Measurements from ENCODE around the gene DPP6.
"Not testable (repeated sequence)": the region's sequence is repeated elsewhere in the genome, so short reads cannot be mapped to it uniquely, and the experiment has no call there.

DPP6 gene

DNA sequence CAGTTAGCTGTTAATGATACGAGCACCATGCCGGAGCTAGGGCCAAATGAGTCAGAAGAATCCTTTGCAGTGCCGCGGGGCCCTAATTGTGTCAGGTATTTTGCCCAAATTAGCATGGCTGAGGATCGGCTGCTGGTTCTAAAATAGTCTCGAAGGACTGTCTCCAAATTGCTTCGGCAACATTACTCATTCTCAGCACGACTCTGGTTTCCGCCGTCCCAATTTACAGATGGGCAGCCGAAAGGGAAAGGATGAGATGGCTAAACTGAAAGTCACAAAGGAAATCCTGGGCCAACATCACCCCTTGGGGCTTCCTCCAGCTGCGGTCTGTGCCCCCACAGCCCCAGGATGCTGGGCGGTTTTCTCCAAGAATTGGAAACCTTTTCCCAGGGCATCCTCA, 599.3 kb downstream of the DPP6 start:
- H3K27ac Mint-ChIP-seq = no peak overlapping the region
- no peak overlapping the region for H3K4me3 Mint-ChIP-seq
- no peaks in the 10 kb centered on the region for H3K27me3 Mint-ChIP-seq (ENCODE audit: low read depth)
- H3K4me1 Mint-ChIP-seq (ENCODE audit: low read depth) = no peaks in the 10 kb centered on the region
- peaks cover 31% of the 10 kb centered on the region for H3K9me3 Mint-ChIP-seq
- H3K36me3 Mint-ChIP-seq (ENCODE audit: low read depth) = no peaks in the 10 kb centered on the region

DNA sequence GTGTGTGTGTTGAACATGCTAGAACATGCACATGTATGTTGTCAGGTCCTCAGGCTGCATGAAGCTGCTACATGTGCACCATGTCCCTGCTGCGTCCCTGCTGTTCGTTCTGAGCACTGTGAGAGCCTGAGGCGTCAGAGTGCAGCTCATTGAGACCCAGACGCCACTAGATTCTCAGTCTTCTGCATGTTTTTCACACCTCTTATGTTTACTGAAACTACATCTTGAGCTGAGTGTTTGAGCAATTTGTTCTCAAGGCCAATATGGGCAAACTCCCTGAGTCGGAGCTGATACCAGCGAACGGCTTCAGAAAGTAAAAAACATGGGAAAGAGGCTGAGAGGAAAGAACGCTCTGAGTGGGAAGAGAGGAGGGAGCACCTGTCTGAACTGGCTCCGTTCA, 600.4 kb downstream of the DPP6 start:
- H3K27me3 Mint-ChIP-seq (ENCODE audit: low read depth) = no peaks in the 10 kb centered on the region
- peaks cover 27% of the 10 kb centered on the region for H3K9me3 Mint-ChIP-seq

DNA sequence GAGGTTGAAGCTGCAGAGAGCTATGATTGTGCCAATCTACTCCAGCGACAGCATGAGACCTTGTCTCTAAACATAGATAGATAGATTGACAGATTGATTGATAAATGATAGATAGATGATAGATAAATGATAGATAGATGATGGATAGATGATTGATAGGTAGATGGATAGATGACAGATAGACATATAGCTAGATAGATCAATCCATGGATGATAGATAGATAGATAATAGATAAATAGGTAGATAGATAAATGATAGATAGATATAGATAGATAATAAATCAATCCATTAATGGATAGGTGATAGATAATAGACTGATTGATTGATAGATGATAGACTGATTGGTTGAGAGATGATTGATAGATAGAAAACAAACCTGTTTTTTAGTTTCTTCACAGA, 601.1 kb downstream of the DPP6 start:
- no peaks in the 10 kb centered on the region for H3K36me3 Mint-ChIP-seq (ENCODE audit: low read depth)
- H3K9me3 Mint-ChIP-seq = peaks cover 25% of the 10 kb centered on the region
- no peaks in the 10 kb centered on the region for H3K4me1 Mint-ChIP-seq (ENCODE audit: low read depth)
- no peak overlapping the region for H3K4me3 Mint-ChIP-seq
- no peaks in the 10 kb centered on the region for H3K27me3 Mint-ChIP-seq (ENCODE audit: low read depth)
- H3K27ac Mint-ChIP-seq = no peak overlapping the region

More for the DNA sequence above, 600.4 kb downstream of the DPP6 start:
- no peaks in the 10 kb centered on the region for H3K4me1 Mint-ChIP-seq (ENCODE audit: low read depth)
- no peak overlapping the region for H3K4me3 Mint-ChIP-seq
- no peak overlapping the region for H3K27ac Mint-ChIP-seq
- H3K36me3 Mint-ChIP-seq (ENCODE audit: low read depth) = no peaks in the 10 kb centered on the region

DNA sequence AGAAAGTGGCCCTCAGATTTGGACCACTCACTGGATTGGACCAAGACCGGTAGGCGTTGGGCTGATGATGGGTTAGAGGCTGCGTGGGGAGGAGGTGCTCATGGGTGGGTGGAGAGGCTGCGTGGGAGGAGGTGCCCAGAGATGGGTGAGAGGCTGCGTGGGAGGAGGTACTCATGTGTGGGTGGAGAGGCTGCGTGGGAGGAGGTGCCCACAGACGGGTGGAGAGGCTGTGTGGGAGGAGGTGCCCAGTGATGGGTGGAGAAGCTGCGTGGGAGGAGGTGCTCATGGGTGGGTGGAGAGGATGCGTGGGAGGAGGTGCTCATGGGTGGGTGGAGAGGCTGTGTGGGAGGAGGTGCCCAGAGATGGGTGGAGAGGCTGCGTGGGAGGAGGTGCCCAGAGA, 604.4 kb downstream of the DPP6 start:
- H3K27ac Mint-ChIP-seq = no peak overlapping the region
- no peaks in the 10 kb centered on the region for H3K27me3 Mint-ChIP-seq (ENCODE audit: low read depth)
- H3K36me3 Mint-ChIP-seq (ENCODE audit: low read depth) = no peaks in the 10 kb centered on the region
- peaks cover 24% of the 10 kb centered on the region for H3K9me3 Mint-ChIP-seq
- no peak overlapping the region for H3K4me3 Mint-ChIP-seq
- H3K4me1 Mint-ChIP-seq (ENCODE audit: low read depth) = no peaks in the 10 kb centered on the region

DNA sequence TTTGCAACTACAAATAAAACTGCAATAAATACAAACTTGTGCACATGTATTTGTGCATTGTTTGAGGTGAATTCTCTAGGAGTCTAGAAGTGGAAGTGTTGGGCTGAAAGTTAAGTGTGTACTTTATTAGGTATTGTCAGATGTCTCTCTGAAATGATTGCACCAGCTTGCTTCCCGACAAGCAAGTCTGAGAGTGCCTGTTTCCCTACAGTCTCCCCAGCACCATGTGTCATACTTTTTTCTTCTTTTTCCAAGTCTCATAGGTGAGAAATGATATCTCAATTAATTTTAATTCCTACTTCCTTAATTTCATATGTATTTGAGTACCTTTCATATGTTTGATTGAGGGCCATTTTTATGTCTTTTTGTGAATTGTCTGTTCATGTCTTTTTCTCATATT, 614.6 kb downstream of the DPP6 start:
- H3K9me3 Mint-ChIP-seq = peaks cover 24% of the 10 kb centered on the region
- no peaks in the 10 kb centered on the region for H3K4me1 Mint-ChIP-seq (ENCODE audit: low read depth)
- H3K36me3 Mint-ChIP-seq (ENCODE audit: low read depth) = no peaks in the 10 kb centered on the region
- H3K27me3 Mint-ChIP-seq (ENCODE audit: low read depth) = no peaks in the 10 kb centered on the region
- no peak overlapping the region for H3K27ac Mint-ChIP-seq
- H3K4me3 Mint-ChIP-seq = no peak overlapping the region

- Mint-ChIP-seq H3K4me1 (ENCODE audit: low read depth) (no peaks in the 10 kb centered on the region), H3K27ac (no peak overlapping the region), H3K4me3 (no peak overlapping the region), H3K36me3 (ENCODE audit: low read depth) (no peaks in the 10 kb centered on the region), H3K9me3 (peaks cover 11% of the 10 kb centered on the region), H3K27me3 (ENCODE audit: low read depth) (no peaks in the 10 kb centered on the region)
Measured at GRCh38 chr7:154672659-154673415, 620.6 kb downstream of the DPP6 start.

DNA sequence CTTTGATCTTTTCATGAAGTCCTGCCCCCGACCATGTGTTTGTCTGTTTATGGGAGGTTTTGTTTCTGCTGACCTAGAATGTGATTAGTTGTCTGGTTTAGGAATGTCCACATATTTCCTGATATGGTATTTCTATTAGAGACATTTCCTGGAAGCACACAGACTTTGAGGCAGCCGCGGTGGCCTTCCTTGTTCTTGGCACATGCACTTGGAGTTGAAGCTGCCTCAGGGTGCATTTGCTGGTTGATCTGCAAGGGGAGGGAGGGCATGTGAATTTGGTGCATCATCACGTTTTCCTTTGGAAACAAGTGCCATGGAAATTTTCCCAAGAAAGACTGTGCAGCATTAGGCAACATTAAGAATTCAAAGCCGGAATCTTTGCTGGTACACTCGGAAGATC, 622.0 kb downstream of the DPP6 start:
- H3K9me3 Mint-ChIP-seq = peaks cover 9% of the 10 kb centered on the region
- no peaks in the 10 kb centered on the region for H3K4me1 Mint-ChIP-seq (ENCODE audit: low read depth)
- no peaks in the 10 kb centered on the region for H3K36me3 Mint-ChIP-seq (ENCODE audit: low read depth)
- no peak overlapping the region for H3K27ac Mint-ChIP-seq
- no peak overlapping the region for H3K4me3 Mint-ChIP-seq
- H3K27me3 Mint-ChIP-seq (ENCODE audit: low read depth) = no peaks in the 10 kb centered on the region

- Mint-ChIP-seq H3K36me3 (ENCODE audit: low read depth) (no peaks in the 10 kb centered on the region), H3K4me3 (no peak overlapping the region), H3K27me3 (ENCODE audit: low read depth) (no peaks in the 10 kb centered on the region), H3K27ac (no peak overlapping the region), H3K9me3 (peaks cover 9% of the 10 kb centered on the region), H3K4me1 (ENCODE audit: low read depth) (no peaks in the 10 kb centered on the region)
Measured at GRCh38 chr7:154675560-154675959, 623.4 kb downstream of the DPP6 start.

DNA sequence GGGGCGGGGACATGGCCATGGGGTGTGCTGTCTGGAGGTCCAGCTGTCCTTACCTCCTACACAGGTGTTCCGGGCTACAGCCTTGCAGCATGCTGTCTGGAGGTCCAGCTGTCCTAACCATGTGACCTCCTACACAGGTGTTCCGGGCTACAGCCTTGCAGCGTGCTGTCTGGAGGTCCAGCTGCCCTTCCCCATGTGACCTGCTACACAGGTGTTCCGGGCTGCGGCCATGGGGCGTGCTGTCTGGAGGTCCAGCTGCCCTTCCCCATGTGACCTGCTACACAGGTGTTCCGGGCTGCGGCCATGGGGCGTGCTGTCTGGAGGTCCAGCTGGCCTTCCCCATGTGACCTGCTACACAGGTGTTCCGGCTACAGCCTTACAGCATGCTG, 623.8 kb downstream of the DPP6 start:
- H3K9me3 Mint-ChIP-seq; H3K36me3 Mint-ChIP-seq (ENCODE audit: low read depth); H3K27me3 Mint-ChIP-seq (ENCODE audit: low read depth); H3K4me3 Mint-ChIP-seq; H3K4me1 Mint-ChIP-seq (ENCODE audit: low read depth); H3K27ac Mint-ChIP-seq: not testable (repeated sequence)

- Mint-ChIP-seq H3K27me3 (ENCODE audit: low read depth) (no peaks in the 10 kb centered on the region), H3K36me3 (ENCODE audit: low read depth) (no peaks in the 10 kb centered on the region), H3K27ac (no peak overlapping the region), H3K9me3 (peaks cover 9% of the 10 kb centered on the region), H3K4me1 (ENCODE audit: low read depth) (no peaks in the 10 kb centered on the region), H3K4me3 (no peak overlapping the region)
Measured at GRCh38 chr7:154676422-154677073, 624.4 kb downstream of the DPP6 start.

DNA sequence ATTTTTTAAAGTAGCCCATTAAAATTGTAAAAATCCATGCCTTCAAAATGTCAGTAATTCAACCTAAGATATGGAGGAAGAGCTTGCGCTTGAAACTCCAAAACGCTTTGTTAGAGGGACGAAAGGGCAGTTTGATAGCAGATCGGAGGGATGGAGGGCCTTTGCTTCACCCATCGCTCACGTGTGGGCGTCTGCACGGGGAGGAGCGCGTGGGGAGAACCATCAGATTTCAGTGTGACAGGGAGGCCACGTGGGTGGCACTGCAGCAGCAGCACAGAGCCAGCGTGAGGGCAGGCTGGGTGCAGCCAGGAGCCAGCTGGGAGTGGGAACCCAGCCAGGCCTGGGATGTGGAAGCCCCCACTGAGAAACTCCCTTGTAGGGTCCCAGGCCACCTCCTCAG, 625.3 kb downstream of the DPP6 start:
- Mint-ChIP-seq H3K4me3 (no peak overlapping the region), H3K36me3 (ENCODE audit: low read depth) (no peaks in the 10 kb centered on the region), H3K27ac (no peak overlapping the region), H3K27me3 (ENCODE audit: low read depth) (no peaks in the 10 kb centered on the region), H3K9me3 (peaks cover 9% of the 10 kb centered on the region), H3K4me1 (ENCODE audit: low read depth) (no peaks in the 10 kb centered on the region)

DNA sequence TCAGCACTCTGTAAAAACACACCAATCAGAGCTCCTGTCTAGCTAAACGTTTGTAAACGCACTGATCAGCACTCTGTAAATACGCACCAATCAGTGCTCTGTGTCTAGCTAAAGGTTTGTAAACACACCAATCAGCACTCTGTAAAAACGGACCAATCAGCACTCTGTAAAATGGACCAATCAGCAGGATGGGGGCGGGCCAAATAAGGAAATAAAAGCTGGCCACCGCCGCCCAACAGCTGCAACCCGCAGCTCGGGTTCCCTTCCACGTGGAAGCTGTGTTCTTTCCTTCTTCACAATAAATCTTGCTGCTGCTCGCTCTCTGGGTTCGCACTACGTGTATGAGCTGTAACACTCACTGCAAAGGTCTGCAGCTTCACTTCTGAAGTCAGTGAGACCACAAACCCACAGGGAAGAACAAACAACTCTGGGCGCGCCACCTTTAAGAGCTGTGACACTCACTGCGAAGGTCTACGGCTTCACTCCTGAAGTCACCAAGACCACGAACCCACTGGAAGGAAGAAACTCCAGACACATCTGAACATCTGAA, 625.9 kb downstream of the DPP6 start:
- not testable (repeated sequence) for H3K36me3 Mint-ChIP-seq (ENCODE audit: low read depth); H3K27me3 Mint-ChIP-seq (ENCODE audit: low read depth); H3K4me1 Mint-ChIP-seq (ENCODE audit: low read depth); H3K4me3 Mint-ChIP-seq; H3K9me3 Mint-ChIP-seq; H3K27ac Mint-ChIP-seq

GRCh38 chr7:154679379-154680053, 627.3 kb downstream of the DPP6 start:
- Mint-ChIP-seq H3K4me3 (no peak overlapping the region), H3K4me1 (ENCODE audit: low read depth) (no peaks in the 10 kb centered on the region), H3K36me3 (ENCODE audit: low read depth) (no peaks in the 10 kb centered on the region), H3K27me3 (ENCODE audit: low read depth) (no peaks in the 10 kb centered on the region), H3K27ac (no peak overlapping the region), H3K9me3 (peaks cover 9% of the 10 kb centered on the region)

DNA sequence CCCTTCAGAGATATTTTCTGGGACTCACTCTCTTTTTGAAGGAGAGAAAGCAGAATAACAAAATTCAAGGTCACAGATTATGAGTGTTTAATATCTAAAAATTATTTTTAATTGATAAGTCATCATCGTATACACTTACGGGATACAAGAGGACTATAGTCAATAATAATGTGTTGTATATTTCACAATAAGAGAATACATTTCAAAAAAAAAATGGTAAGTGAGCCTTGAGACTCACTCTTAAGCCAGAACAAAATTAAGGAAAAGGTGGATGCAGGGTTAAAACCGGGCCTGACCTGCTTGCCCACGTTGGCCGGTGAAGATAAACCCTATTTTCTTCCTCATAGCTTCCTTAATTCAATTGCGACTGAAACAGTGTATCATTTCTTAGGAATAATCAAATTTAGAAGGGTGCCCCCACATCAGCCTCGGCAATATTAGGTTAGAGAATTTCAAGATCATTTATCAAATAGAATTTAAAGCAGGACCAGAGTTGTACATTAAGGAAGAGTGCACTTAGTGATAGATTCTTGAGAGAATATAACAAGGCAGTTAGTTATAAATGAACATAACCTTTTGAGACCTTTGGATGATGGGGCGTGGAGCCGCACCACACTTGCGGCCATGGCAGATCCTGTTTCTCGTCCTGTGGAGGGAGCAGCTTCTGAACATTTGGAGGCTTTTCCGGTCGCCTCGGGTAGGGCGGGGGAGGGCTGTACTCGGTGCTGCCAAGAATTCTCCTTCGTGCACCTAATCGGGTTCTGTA, 628.9 kb downstream of the DPP6 start:
- no peaks in the 10 kb centered on the region for H3K36me3 Mint-ChIP-seq (ENCODE audit: low read depth)
- H3K27ac Mint-ChIP-seq = no peak overlapping the region
- H3K27me3 Mint-ChIP-seq (ENCODE audit: low read depth) = no peaks in the 10 kb centered on the region
- H3K9me3 Mint-ChIP-seq = peaks cover 6% of the 10 kb centered on the region
- no peaks in the 10 kb centered on the region for H3K4me1 Mint-ChIP-seq (ENCODE audit: low read depth)
- H3K4me3 Mint-ChIP-seq = no peak overlapping the region
